Measurements from ENCODE around the gene ANKRD26. TPM values are rescaled to one million over a fixed set of nuclear protein-coding genes. Genes with fewer than 3 reads are reported as not detected.

The ANKRD26 gene
- total and polyA plus RNA-seq, 2 of the 13 experiments (the other 11 are each of a cell fraction or from before 2014, with no cell fraction given), result 1.5 to 9.6 TPM

- FAIRE-seq (no peak), DNase-seq (ENCODE audit: low spot score) (no peak), ATAC-seq (no peak)
- CTCF ChIA-PET (ENCODE audit: low intra/inter-chr PET ratio, low total read pairs), result no interaction called here
- Histone ChIP-seq H3K4me3 (replicated peaks in 1 of 3; ENCODE audit: insufficient read depth in 1 of 3, low read depth in 2 of 3, low read length in 3 of 3) (peak overlapping the region; percentile 74 to 90 (median 81)), H3K9ac (ENCODE audit: insufficient read depth, low read depth, low read length) (peak overlapping the region; percentile 79), H3K79me2 (ENCODE audit: insufficient read depth, low read length) (peaks cover 3% of the 10 kb centered on the region), H3K4me1 (ENCODE audit: insufficient read depth, low read length) (peaks cover 20% of the 10 kb centered on the region), H4K20me1 (ENCODE audit: insufficient read depth, low read length) (no peaks in the 10 kb centered on the region), H2AFZ (ENCODE audit: low read length) (no peak overlapping the region), H3K36me3 (replicated peaks in 1 of 2; ENCODE audit: control insufficient read depth in 1 of 2, insufficient read depth in 2 of 2, low read length in 2 of 2) (no peaks in the 10 kb centered on the region), H3K27ac (ENCODE audit: extremely low read length, insufficient read depth, low read length) (peak overlapping the region; percentile 85), H3K4me2 (ENCODE audit: low read depth, low read length) (peak overlapping the region; percentile 99), H3K9me3 (ENCODE audit: low read length) (no peaks in the 10 kb centered on the region), H3K27me3 (ENCODE audit: control insufficient read depth in 1 of 2, insufficient read depth in 2 of 2, low read length in 2 of 2) (no peaks in the 10 kb centered on the region)
- intact Hi-C loops (cut with micrococcal nuclease; ENCODE audit: unreplicated experiment) (no loop called here), in situ Hi-C loops (cut with HindIII; ENCODE audit: extremely low pct_ligation_motif_present, low pct_unique_long_range_greater_than_20kb) (no loop called here)
- POLR2A ChIA-PET, result interaction anchor here (1.0 to 2.0 kb wide), 2 partner anchors 55 to 57 kb away, joined by 3 to 17 read pairs; partner anchors contain the start of gene YME1L1
- BruUV-seq (replicated peaks), result no TSS peak
- 28% methylated on average over 11 of the region's 11 CpGs for WGBS (ENCODE audit: low lambda C conversion rate)
- TF ChIP-seq CENPBD1 (CRISPR knock-in tag; IDR thresholded peaks at IDR 0.05; ENCODE audit: borderline replicate concordance, low read depth), result no peak
- 0 out of 4 replicates have a peak, but pooled peaks of 1 of the 2 experiments have one; percentile 21 for TF ChIP-seq NR2F1 (CRISPR knock-in tag; IDR thresholded peaks at IDR 0.05)
- TF ChIP-seq AKNA (CRISPR knock-in tag; IDR thresholded peaks at IDR 0.05; ENCODE audit: borderline replicate concordance), result no peak
- TF ChIP-seq FOXJ3 (CRISPR knock-in tag; IDR thresholded peaks at IDR 0.05; ENCODE audit: borderline replicate concordance), result no peak
- peak; percentile 76 for TF ChIP-seq ZNF770 (CRISPR knock-in tag; IDR thresholded peaks at IDR 0.05)
- no peak for TF ChIP-seq ZNF691 (CRISPR knock-in tag; IDR thresholded peaks at IDR 0.05; ENCODE audit: borderline replicate concordance, low read depth)
- no peak for TF ChIP-seq RERE (CRISPR knock-in tag; IDR thresholded peaks at IDR 0.05; ENCODE audit: low read depth)
- no peak for TF ChIP-seq FOXP1 (IDR thresholded peaks at IDR 0.05)
- TF ChIP-seq FOXP1 (CRISPR knock-in tag; IDR thresholded peaks at IDR 0.05), result no peak
- peak; percentile 56; the same call in 1 of the 2 replicates for TF ChIP-seq ZNF121 (CRISPR knock-in tag; IDR thresholded peaks at IDR 0.05)
These were observed 846 bp downstream of the ANKRD26 start for GRCh38 chr10:27099448-27099847.
